Fibroblast of the aortic adventitia (primary cell): ENCODE results near the gene NBPF11. TPM values are rescaled to one million over a fixed set of nuclear protein-coding genes. Genes with fewer than 3 reads are reported as not detected.
"Not testable (repeated sequence)": the region's sequence is repeated elsewhere in the genome, so short reads cannot be mapped to it uniquely, and the experiment has no call there.

ENCODE experiments used
- DNase-seq: peaks from one replicate; pipeline ENCODE4 v3.0.0-alpha.2; 2010; ENCODE audit warnings: low read depth
- H3K4me3 ChIP-seq: 2 replicates; pipeline ENCODE4 v1.5.1; 2011; ENCODE audit warnings: low read depth, mild to moderate bottlenecking, control low read depth, low read length, moderate library complexity
- CTCF ChIP-seq: IDR thresholded peaks from 2 replicates; pipeline ENCODE4 v1.5.1; 2011; ENCODE audit warnings: mild to moderate bottlenecking, low read length, control low read depth, inconsistent platforms; ENCODE audit not compliant: insufficient read depth
- total RNA-seq: library from RNA; depleted of rRNA; stranded (reverse); fragments of >200 nt; gene quantifications from 2 replicates; pipeline ENCODE4 v1.2.3, GENCODE V29; 2012; ENCODE audit warnings: low replicate concordance

Gene NBPF11
- total RNA-seq, 1 donor, result 4.2 TPM

- no peak for DNase-seq
- TF ChIP-seq CTCF, result no peak
- H3K4me3 ChIP-seq, result no peak overlapping the region
Observed at GRCh38 chr1:148161053-148161901, 9.2 kb upstream of the NBPF11 start.

- H3K4me3 ChIP-seq, result no peak overlapping the region
- no peak for TF ChIP-seq CTCF
- no peak for DNase-seq
Observed at GRCh38 chr1:148160343-148161052, 8.4 kb upstream of the NBPF11 start.

GRCh38 chr1:148160048-148160342 is 7.9 kb upstream of the NBPF11 start:
- no peak overlapping the region for H3K4me3 ChIP-seq

GRCh38 chr1:148158341-148159003 is 6.4 kb upstream of the NBPF11 start:
- no peak for DNase-seq
- H3K4me3 ChIP-seq, result no peak overlapping the region
- no peak for TF ChIP-seq CTCF

More at GRCh38 chr1:148160048-148160342, 7.9 kb upstream of the NBPF11 start:
- TF ChIP-seq CTCF, result no peak
- DNase-seq, result no peak

- DNase-seq, H3K4me3 ChIP-seq: not testable (repeated sequence)
Observed at GRCh38 chr1:148157803-148158202, 5.7 kb upstream of the NBPF11 start.

GRCh38 chr1:148155494-148156275 is 3.6 kb upstream of the NBPF11 start:
- H3K4me3 ChIP-seq, DNase-seq: not testable (repeated sequence)

GRCh38 chr1:148152795-148153194 is 714 bp upstream of the NBPF11 start:
- DNase-seq, H3K4me3 ChIP-seq: not testable (repeated sequence)

GRCh38 chr1:148151371-148151819 is 686 bp downstream of the NBPF11 start:
- peak; percentile 11 for DNase-seq
- H3K4me3 ChIP-seq, result peak overlapping the region; percentile 68

- peak overlapping the region; percentile 68 for H3K4me3 ChIP-seq
- peak; percentile 22 for DNase-seq
Observed at GRCh38 chr1:148150945-148151344, 1.1 kb downstream of the NBPF11 start.

- H3K4me3 ChIP-seq, DNase-seq: not testable (repeated sequence)
Observed at GRCh38 chr1:148150014-148150413, 2.1 kb downstream of the NBPF11 start.

- not testable (repeated sequence) for DNase-seq, H3K4me3 ChIP-seq
Observed at GRCh38 chr1:148149050-148149815, 2.8 kb downstream of the NBPF11 start.
